HG03108 (cell line): ENCODE data around the gene CACNA1C.

Source experiments
- ATAC-seq: cut with Tn5 transposase; IDR thresholded peaks from one replicate; pipeline ENCODE4 v1.9.1; 2021; ENCODE audit warnings: moderate library complexity; ENCODE audit not compliant: unreplicated experiment

Gene CACNA1C

DNA sequence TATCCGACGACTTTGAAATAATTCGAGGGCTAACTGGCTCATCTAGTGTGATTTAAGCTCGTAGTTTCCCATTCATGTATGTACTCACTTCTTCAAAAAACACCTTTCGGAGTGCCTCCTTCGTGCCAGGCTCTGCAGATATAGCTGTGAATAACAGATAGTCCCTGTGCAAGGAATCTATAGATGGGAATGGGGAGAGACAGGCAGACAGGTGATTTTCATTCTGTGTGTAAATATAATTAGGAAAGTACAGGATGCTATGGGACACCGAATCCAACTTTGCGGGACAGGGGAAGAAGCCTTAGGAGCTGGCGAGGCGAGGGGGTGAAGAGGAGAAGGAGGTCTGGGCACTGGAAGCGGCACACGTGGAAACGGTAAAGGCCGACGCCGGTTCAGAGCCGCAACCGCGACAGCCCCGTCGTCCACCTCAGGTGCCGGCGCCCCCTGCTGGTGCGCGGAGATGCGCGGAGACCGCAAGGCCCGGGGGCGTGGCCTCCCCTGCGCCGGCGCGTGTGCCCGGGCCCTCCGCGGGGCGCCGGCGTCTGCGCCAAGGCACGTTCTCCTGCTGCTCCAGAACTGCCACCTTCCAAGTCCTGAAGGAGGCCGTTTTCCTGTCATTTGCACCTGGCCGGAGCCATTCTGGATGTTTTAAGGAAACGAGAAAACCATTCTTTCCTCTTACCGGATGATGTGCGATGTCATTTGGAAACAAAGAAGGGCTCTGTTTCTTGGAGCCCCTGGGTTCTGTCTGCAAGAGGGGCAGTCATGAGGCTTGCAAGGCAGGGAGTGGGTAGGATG, 18.0 kb upstream of the CACNA1C start:
- peak; percentile 86 for ATAC-seq

- no peak for ATAC-seq
Observed at GRCh38 chr12:2035431-2036055, 17.2 kb upstream of the CACNA1C start.

DNA sequence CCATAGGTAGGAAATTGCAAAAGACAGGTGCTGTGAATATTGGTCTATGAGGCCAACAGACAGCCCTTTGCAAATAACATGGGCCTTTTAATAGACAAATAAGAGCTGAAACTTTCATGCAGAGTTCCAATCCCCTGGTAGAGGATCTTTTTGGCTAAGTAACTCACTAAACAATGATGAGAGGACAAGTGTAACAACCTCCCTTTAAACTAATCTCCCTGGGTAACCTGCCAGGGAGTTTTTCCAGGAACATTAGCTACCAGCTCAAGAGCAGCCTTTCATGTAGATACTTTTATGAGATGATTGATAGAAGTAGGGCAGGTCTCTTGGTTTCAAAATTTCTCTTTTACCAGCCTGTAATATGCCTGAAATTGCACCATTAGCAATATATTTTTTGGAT, 13.8 kb upstream of the CACNA1C start:
- ATAC-seq = no peak

- no peak for ATAC-seq
Observed at GRCh38 chr12:2043054-2043453, 9.7 kb upstream of the CACNA1C start.

GRCh38 chr12:2044165-2044564, 8.6 kb upstream of the CACNA1C start:
- ATAC-seq = no peak

- no peak for ATAC-seq
Observed at GRCh38 chr12:2046957-2047356, 5.8 kb upstream of the CACNA1C start.

GRCh38 chr12:2047752-2048151, 5.0 kb upstream of the CACNA1C start:
- ATAC-seq = no peak

DNA sequence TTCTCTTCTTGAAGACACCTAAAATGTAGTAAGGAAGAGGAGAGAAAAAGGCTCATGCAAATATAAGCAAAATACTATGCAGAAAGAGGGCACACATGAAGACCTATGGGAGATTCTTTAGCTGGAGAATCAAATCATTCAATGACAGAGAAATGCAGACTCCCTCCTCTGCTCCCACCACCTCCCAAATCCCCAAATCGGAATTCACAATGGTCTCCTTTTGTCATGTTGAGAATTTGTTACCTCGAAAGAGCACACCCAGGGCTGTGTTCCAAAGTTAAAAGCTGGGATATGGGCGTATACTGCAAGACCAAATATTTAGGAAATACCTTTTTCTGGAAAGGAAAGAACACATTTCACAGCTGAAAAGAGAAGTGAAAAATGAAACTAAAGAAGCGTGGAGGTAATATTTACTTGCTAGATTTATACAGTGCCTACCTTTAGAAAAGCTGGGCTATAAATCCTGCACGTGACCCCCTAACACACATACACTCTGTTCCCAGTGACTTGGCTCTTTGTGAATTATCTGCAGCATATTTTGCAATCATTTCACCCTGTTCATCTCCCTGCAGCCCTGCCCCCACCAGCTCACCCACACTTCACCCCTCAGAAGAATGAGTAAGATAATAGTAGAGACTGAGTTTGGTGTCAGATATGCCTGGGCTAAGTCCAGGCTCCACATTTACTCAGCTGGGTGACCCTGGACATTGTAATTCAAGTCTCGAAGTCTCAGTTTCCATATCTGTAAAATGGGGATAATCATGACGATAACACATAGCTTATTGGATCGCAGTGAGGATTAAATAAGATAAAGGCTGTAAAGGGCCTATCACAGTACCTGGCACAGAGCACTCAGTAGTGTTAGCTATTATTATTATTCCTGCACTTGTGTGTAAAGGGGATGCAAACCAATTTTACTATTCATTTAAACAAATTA, 2.9 kb upstream of the CACNA1C start:
- ATAC-seq = no peak

GRCh38 chr12:2051700-2052621, 826 bp upstream of the CACNA1C start:
- ATAC-seq = no peak

- no peak for ATAC-seq
Observed at GRCh38 chr12:2053691-2054090, 904 bp downstream of the CACNA1C start.

DNA sequence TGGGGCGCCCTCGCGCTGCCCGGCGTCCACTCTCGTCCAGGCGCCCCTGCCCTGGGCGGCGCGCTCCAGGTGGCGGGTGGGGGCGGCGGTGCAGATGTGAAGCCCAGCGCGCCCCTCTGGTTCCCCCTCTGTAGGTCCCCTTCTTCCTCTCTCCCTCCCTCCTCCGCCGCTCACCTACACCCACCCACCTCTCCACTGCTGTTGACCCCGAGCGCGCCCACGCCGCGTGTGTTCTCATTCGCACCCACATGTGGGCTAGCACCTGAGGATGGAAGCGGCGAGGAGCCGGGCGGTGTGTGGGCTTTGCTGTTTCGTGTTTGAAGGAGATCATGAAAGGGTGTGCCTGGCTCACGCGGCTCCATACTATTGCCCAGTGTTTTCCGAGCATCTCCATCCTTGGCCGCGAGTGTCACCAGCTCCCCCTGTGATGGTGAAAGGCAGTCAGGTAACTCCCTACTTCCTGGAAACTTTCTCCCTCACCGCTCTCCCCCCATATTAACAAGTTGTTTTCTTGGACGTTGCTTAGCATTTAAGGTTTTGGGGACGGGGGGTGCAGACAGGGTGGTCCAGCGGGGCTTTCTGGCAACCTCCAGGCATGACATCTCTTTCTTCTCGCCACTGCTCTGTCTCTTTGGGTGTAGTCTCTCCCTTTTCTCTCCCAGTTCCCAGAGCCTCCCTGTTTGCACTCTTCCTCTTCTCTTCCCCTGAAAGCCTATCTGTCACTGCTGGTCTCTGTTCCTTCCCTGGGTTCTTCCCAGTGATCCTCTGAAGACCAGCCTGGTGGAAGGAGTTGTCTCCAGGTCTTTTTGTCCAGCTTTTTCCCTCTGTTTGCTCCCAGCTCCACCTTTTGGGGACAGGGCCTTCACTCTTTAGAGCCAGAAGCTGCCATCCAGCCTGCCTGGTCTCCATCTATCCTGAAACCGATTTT, 1.6 kb downstream of the CACNA1C start:
- ATAC-seq = no peak

DNA sequence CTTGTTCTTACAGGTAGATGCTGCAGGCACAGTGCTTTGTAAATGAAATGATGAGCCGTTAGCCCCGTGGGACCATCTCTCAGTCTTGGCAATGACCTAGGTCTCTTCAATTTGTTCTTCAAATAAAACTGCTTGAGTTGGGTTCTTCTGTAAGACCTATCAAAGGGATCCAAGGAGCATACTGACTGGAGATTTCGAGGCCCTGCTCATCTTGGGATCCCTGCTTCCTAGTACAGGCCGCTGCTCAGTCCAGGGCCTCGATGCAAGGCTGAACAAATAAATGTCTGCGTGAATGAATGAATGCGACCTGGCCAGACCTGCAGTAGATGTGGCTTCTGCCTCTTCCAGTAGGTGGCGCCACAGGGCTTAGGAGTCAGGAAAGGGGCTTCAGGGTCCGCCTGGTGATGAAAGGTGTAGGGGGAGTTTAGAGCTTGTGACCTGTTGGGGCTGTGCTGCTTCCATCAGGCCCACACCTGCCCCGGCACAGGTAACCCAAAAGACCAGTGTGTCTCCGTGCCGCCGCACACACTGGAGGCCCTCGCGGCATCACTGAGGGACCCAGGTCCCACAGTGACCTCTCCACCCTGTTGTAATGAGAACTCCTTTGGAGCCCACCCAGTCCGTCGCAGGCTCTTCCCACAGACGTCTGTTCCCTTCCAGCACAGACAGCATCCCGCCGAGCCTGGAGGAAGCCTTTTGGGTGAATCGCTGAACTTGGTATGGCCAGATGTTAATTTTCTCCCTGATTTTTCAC, 4.4 kb downstream of the CACNA1C start:
- ATAC-seq = no peak

DNA sequence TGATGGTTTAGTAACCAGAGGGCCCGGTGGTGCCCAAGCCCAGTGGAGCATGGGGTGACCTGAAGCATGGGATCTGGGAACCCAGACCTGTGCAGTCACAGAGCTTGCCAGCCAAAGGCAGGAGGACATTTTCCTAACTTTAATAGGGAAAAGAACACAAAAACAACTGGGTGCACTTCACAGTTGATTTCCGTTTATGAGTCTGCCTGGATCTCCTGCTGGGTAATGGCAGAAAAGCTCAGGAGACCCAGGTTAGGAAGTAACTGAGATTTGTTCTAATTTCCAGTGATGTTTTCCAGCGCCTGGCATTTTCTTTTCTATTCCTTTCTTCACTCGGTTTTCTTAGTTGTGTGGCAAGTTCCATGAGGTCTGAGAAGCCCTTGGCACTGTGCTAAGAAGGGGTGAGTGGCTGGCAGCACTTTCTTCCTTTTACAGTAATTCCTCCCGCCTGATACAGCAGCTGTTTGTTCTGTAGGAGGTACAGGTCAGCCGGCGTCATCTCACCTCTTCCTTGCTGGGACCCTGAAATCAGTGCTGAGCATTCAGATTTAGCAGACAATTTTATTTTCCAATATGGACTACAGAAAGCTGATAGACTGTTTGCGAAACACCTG, 5.1 kb downstream of the CACNA1C start:
- no peak for ATAC-seq

DNA sequence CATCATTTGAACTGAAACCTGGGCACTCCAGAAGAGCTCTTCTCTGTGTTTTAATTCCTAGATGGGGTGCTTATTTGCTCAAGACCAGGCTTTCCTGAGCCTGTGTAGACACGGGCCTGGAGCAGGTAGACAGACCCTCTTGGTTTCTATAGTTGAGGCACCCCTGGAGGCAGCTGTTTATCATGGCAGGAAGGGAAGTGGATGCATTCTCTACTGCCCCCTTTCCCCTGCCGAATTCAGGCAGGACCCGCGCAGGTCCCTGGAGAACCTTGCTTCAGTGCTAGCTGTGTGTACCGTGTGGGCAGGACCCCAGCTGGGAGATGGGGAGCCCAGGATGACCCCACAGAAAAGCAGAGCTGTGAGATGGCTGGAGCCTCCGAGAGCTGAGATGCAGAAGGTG, 6.0 kb downstream of the CACNA1C start:
- no peak for ATAC-seq

- ATAC-seq = no peak
Observed at GRCh38 chr12:2061402-2061801, 8.6 kb downstream of the CACNA1C start.

DNA sequence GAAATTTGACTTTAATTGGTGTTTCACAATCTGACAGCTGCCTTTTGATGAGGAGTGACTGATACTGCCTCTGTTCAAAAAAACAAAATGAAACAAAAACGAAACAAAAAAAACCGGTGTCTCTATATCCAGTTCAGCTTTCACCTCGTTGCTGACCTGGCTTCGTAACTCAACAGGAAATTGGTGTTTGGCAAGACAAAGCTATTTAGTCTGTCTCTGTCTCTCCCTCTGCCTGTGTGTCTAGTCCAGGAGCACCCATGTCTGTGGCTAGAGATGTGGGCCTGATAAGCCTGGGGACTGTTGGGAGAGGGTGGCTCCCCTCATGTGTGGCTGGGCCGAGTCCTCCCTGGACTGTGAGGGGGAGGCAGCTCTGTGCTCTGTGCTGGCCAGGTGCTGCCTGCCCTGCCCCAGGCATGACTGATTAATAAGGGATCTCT, 11.3 kb downstream of the CACNA1C start:
- ATAC-seq = no peak

DNA sequence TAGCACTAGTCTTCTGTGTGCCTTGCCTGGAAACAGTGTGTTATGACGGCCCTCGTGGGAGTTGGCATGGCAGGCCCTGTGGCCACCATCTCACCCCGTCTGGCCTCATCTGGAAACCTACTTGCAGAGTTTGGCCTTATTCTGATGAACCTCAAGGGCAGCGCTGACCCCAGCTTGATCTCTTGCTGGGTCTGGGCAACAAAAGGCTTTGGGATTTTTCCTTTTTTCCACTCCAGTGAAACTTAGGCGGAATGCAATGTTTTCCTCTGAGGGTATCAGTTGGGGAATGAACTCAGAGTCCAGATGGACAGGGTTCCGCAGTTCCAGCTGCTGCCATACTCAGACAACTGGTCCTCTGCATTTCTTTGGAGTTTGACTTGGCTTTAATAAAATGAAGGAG, 15.9 kb downstream of the CACNA1C start:
- no peak for ATAC-seq

DNA sequence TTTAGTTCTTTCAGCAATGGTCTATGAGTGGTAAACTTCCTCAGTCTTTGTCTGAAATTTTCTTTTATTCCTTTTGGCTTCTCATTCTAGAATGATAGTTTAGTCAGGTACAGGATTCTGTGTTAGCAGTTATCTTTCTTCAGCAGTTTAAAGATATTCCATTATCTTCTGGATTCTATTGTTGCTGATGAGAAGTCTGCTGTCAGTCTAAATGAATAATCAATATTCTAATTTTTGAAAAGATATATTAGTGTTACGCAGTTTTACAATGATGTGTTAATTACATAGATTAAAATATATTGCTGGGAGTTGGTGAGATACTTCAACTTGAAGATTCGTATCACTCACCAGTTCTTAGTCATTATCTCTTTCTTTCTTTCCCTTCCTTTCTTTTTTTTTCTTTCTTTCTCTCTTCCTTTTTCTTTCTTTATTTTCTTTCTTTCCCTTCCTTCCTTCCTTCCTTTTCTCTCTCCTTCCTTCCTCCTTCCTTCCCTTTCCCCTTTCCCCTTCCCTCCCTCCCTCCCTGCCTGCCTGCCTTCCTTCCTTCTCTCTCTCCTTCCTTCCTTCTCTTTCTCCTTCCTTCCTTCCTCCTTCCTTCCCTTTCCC, 17.8 kb downstream of the CACNA1C start:
- no peak for ATAC-seq
